Stimulated activated CD4-positive, alpha-beta T cell treated with anti-CD3 and anti-CD28 coated beads, Interleukin-4, amount 100 ng/mL, for 1 hour (primary cell): ENCODE results near the gene METTL4.
"Not testable (repeated sequence)": the region's sequence is repeated elsewhere in the genome, so short reads cannot be mapped to it uniquely, and the experiment has no call there.

Source experiments
- DNase-seq: peaks from one replicate; pipeline ENCODE4 v3.0.0-alpha.2; 2020

Gene METTL4

DNA sequence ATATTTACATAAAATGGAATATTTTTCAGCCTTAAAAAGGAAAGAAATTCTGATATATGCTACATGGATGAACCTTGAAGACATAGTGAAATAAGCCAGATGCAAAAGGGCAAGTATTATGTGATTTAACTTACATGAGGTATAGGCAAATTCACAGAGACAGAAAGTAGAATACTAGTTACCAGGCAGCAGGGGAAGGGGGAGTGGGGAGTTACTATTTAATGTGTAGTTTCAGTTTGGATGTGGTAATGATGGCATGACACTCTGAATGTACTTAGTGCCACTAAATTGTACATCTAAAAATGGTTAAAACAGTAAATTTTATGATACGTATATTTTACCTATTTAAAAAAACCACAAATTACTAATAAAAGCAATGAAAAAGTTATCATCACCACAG lies 12.1 kb downstream of the METTL4 start:
- DNase-seq = no peak

DNA sequence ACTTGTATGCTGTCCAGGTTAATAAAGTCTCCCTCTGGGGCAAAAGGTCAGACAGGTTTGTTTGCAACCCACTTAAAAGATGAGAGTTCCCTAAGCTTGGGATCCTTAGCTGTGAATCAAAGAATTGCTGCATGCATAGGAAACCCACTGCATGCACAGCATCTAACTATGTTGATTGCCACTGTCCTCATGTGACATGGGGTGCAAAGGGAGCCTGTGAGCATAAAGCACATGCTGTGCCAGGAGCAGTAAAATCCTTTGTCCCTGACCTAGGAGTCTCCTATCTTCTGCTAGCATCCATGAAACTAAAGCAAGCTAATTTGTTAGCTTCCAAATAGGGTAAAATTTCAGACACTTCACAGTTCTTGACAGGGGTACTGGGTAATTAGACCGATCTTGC lies 13.8 kb downstream of the METTL4 start:
- DNase-seq = no peak

DNA sequence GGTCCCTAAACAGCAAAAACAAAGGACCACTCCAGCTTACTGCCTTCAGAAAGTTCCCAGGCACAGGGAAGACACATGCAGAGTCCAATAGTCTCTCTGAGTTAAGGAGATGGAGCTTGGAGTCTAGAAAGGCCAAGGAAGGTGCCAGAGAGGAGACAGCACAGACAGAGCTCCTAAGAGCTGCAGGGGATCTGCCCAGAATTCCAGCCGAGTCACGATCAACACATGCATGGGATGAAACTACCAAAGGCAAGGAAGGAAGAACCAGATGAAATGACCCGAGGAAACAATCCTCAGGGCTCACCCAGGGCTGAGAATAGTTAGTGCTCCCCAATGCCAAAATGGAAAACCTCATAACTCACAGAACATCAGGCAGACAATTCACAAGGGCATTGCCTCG lies 15.4 kb downstream of the METTL4 start:
- DNase-seq = no peak

DNA sequence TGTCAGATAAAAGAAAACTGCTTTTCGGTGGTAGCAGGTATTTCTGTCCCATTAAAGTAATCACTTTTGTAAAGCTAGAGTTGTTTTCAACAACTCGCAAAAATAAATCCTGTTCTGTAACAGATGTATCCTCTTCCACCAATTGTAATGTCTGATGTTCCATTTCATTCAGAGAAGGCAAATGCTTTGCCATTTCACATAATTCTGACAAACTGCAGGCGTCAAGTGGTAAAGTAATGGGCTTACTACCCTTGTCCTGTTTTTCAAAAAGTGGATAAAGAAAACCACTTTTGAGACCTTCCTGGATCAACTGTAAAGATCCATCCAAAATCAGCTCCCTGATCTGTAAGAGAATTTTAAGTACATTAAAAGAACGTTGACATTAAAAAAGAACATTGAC lies 16.6 kb downstream of the METTL4 start:
- DNase-seq = no peak

DNA sequence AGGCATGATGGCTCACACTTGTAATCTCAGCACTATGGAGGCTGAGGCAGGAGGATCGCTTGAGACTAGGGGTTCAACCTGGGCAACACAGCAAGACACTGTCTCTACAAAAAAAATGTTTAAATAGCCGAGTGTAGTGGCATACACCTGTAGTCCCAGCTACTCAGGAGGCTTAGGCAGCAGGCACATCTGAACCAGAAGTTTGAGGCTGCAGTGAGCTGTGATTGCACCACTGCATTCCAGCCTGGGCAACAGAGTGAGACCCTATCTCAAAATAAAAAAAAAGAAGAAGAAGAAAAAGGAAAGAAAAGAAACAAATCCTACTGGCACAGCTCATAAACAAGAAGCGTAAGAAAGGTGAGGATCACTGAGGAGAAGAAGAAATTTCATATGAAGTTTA lies 19.9 kb downstream of the METTL4 start:
- no peak for DNase-seq

DNA sequence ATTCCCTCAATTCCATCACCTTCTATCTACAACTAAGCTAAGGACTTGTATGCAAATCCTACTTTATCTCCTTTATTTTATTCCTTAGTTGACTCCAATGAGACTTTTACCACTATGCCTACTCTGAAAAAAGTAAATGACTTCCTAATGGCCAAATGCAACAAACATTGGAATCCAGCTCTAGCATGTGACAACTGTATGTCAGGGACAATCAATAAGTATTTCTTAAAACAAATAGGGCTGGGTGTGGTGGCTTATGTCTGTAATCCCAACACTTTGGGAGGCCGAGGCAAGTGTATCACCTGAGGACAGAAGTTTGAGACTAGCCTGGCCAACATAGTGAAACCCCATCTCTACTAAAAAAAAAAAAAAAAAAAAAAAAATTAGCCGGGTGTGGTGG lies 21.8 kb downstream of the METTL4 start:
- DNase-seq = no peak

DNA sequence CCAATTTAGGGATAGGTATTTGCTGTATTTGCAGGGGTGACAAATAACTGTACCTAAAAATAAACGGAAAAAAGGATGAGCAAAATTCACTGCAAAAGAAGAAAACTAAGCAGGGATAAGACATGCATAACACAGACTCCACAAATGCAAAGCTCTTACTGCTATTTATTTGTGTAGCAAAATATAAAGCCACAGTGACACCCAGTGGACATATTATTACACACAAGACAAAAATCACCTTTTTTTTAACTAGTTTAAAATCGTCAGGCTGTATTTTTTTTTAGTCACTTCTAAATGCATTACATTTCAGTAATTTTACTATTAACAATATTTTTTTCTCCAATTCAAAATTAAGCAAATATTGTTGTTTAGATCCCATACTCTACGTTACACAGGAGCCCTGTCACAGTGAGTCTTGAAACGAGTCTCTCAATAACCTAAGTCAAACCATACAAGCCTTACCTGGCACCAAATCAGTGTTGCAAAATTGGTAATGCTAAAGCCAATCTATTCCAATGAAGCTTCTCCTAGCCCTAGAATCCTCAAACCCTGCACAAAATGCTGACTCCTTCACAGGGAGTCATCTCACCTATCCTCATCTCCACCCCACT lies 23.7 kb downstream of the METTL4 start:
- DNase-seq = no peak

DNA sequence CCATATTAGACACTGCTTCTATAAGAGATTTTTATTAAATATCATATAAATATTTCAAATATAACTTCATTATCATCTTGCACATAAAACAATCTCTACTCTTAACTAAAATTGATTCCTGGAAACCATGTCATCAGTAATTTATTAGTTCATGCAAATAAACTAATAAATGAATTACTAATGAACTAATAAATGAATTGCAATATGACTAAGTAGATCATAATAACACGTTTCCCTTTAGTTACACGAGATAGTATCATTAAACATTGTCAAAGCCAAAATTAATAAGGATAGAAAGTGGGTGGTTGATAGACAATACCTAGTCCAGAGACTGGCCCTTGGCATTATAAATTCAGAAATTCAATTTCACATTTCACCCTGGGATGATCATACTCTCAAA lies 26.1 kb downstream of the METTL4 start:
- no peak for DNase-seq

DNA sequence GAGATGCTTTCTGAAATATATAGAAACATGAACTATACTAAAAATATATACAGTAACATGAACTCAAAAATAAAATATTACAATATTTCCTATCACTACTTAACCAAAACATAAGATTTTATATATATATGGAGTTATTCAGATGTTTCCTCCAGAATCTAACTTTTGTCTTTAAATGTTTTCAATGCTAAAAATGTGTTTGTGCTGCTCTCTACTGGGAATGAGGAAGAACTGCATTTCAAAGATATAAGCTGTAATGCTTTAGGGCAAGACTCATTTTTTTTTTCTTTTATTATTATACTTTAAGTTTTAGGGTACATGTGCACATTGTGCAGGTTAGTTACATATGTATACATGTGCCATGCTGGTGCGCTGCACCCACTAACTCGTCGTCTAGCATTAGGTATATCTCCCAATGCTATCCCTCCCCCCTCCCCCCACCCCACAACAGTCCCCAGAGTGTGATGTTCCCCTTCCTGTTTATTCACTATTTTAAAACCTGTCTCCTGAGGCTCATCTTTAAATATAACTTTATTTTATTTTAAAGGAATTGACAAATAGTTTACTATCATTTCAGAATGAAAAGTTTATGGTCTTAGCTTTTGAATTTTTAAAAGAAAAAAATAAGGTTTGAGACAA lies 29.3 kb downstream of the METTL4 start:
- not testable (repeated sequence) for DNase-seq

DNA sequence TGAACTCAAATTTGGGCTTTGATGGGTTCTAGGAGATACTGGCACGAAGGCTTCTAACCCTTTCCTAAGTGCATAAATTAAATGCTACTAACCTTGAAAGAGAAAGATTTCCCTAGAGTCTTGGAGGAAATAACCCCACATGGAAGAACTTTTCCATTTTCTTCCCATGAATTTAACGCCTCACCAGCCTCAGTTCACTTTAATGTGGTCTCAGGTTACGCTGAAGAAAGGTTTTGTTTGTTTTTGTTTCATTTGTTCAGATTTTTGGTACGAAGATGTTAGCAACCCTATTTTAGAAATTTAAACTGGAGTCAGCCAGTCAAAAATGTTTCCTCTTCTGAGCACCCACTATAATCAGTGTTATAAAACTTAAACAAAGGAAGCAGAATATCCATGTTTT lies 30.7 kb downstream of the METTL4 start:
- DNase-seq = no peak

DNA sequence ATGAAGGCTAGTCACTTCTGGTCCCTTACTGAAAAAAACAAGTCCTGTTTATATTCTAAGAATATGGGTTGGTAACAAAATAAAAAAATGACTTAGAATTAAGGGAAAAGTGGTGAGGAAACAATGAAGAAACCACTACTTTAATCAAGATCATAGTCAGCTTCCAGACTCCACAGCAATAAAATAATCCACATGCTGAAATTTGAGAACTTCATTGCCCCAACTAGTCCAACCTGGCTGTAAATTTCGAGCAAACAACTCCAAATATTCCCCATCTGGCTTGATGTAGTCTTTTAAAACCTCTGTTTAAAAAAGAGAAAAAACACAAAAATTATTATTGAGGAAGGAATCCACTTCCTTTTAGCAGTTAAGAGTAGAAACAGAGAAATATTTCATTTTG lies 32.5 kb downstream of the METTL4 start:
- DNase-seq = no peak

DNA sequence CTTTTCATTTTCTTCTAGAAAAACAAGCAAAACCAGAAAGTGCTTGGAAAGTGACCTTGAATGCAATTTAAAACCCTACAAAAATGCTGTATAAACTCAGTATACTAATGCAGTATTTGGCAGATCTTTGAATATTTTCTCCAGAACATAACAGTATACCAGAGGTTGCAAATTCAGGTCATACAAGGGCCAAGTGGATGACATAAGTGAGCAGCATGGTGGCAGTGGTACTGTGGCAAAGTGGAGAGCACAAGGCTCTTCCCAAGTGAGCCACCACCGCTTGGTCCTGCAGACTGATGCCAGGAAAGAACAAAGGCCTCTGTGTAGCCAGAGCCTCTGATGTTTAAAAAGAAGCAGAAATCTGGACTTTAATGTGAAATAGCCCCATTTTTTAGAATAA lies 33.1 kb downstream of the METTL4 start:
- no peak for DNase-seq

DNA sequence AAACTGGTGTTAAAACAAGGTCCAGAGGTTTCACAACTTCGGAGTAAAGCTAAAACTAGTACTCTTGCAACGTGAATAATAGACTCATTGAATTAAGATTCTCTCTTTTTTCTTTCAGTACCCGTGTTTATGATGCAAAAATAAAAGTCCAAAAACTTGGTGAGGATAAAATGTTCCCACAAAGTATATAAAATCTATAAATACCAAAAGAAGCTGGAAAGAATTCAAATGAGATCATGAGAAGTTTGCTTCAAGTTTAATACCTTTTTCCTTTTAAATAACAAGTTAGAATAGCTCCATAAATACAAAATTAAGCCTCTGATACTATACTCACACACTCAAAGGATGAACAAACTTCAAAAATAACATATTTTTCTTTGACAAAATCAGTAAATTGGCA lies 34.0 kb downstream of the METTL4 start:
- DNase-seq = no peak

DNA sequence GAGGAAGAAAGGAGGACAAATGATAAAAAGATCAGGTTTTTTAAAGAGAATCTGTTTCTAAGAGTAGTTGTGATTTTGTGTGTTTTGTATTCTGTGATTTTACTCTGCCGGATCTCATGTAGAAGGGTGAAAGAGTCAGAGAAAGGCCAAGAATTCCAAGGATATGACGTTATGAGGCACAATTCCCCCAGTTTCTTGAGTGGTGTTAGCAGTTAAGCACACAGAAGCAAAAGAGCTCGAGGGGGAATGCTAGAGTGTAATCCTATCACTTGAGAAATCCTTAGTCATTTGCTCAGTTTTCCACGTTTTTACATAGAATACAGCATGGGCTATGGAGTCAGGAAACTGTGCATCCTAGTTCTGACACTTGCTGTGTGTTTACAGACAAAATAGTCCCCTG lies 34.8 kb downstream of the METTL4 start:
- DNase-seq = no peak

DNA sequence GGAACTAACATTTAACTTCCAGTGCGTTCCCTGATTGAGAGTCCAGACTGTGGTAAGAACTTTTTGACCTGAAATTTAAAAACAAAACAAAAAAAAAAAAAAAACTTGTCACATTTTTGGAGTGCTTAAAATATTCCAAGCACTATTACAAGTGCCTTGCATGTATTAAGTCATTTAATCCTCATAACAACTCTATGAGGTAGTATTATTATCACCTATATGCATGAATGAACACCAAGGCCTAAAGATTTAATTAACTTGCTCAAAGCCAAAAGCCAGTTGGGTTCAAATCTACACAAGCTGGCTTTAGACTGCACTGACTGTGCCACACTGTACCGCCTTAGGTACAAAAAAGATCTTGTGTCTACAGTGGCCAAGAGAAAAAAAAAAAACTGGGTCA lies 35.2 kb downstream of the METTL4 start:
- no peak for DNase-seq

DNA sequence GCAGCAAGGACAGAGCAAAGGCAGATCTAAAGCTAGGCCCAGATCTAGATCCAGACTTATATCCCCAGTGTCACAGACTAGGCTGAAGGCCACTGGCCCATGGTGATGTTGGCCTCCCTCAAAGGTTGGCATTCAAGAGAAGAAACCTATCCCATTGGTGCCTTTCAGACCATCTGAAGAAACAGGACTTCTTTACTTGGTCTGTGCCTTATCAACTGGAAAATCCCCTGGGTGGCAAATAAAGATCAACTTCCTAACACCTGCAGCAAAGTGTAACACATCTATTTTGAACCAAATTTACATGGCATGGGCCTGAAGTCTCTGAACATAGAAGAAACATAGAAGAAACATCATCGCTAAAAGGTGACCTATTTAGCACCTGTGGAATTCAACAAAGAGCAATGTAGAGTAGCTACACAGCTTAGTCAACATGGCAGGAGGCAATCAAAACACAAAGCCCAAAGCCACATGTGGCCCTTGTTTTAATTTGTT lies 35.8 kb downstream of the METTL4 start:
- no peak for DNase-seq

DNA sequence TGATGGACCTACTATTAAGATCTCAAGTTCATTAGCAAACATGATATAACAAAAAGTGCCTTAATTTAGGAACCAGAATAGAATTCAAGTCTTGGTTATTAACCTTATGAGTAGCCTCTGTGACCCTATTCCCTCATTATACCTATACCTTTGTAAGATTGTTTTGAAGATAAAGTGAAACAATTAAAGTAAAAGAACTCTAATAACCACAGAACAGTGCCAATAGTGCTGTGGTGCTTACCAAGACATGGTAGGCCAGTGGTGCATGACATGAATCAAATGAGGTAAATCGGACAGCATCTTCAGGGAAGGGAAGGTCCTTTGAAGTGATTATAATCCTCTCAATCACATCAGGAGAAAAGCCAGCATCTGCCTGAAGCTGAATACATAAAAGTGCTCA lies 36.4 kb downstream of the METTL4 start:
- no peak for DNase-seq

DNA sequence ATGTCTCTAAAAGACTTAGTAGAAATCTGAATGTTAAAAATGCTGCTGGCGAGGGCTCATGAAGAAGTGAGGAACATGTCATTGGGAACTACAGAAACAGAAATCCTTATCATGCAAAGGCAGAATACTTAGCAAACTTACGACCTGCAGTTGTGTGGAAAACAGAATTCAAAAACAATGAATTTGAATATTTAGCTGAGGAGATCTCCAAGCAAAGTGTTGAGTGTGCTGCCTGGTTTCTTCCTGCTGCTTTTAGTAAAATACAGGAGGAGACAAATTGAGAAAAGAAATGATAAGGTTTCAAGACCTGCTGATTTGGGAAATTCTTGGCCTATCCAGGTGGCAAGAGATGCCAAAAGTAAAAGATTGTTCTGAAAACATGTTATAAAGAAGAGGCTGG lies 38.5 kb downstream of the METTL4 start:
- DNase-seq = no peak

DNA sequence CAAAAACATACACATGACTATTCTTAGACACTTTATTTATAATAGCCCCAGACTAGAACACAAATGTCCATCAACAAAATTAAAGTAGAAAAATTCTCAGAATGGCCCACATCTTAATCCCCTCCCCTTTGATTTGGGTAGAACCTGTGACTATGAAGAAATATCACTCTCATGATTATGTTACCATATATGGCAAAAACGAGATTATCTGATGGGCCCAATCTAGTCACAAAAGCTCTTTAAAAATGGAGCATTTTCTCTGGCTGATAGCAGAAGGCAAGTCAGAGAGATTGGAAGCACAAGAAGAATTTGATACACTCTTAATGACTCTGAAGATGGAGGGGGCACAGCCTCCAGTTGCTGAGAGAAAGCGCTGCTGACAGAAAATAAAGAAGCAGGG lies 39.6 kb downstream of the METTL4 start:
- DNase-seq = no peak

DNA sequence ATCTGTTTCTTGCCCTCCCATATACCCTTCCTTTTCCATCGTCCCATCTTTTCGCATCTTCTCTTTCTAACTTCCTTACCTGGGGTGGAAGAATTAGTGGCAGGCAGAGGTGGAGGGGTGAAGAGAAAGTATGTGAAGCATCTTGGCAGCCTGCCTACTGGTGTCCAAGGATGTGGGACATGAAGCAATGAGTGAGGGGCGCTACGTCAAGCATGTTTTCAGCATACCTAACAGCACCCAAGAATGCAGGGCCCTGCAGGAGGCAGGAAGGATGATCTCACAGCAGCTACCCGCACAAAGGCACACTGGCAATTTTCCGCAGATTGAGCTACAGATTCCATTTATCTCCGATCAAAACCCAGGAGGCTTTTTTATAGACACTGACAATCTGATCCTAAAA lies 42.2 kb downstream of the METTL4 start:
- no peak for DNase-seq

DNA sequence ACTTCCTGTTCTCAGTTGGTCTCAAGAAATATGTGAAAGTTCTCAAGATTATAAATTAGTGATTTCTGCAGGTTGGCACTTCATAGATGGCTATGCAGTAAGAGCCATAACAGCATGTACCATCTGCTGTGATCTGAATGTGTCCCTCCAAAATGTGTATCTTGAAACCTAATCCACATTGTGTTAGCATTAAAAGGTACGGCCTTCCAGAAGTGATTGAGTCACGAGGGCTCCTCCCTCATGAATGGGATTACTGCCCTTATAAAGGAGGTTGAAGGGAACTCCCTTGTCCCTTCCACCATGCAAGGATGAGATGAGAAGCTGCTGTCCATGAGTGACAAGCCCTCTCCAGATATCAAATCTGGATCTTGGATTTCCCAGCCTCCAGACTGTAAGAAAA lies 45.0 kb downstream of the METTL4 start:
- DNase-seq = no peak

DNA sequence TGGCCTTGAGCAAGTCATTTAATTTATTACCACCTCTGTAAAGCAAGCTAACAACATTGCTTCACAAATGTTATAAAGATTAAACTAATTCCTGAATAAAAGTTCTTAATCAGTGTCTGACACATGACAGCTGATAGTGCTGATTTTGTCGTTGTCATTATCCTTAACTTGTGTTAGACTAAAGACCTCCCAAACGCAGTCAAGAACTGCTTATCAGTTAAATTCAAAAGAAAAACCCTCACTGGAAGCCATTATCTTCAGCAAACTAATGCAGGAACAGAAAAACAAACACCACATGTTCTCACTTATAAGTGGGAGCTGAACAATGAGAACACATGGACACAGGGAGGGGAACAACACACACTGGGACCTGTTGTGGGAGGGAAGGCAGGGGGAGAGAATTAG lies 46.5 kb downstream of the METTL4 start:
- DNase-seq = not testable (repeated sequence)

DNA sequence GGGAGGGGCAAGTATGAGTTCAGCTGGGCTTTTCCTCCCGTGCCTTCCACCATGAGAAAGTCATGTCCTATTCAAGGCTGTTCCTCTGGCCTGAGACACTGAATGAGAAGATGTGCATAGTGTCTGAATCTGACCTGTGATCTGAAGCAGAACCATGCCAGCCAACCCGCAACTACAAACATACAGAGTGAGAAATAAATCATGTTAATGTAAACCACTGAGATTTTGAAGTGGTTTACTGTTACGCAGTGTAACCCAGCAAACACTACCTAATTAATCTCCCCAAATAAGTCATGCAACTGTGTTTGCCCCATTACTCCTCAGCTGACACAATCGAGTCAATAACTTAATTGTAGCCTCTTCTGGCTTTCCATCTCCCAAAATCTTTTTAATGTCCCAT lies 49.2 kb downstream of the METTL4 start:
- DNase-seq = no peak

DNA sequence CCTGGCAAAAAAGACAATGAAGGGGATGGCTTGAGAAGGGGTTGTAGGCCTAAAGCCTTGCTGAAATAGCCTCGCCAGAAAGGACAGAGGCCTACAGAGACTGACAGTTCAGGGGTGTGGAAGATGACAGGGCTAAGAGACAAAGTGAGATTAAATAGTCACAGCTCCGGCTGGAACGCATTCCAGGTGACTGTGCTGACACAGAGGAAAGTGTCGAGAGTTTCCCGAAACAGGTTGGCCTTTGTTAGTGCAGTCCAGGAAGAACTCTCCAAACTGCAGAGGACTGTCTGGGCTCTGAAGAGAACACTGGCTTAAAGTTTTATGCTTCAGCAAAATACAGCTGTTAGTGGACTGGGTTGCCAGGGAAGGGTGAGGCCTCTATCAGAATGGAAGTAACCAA lies 52.8 kb downstream of the METTL4 start:
- DNase-seq = no peak

DNA sequence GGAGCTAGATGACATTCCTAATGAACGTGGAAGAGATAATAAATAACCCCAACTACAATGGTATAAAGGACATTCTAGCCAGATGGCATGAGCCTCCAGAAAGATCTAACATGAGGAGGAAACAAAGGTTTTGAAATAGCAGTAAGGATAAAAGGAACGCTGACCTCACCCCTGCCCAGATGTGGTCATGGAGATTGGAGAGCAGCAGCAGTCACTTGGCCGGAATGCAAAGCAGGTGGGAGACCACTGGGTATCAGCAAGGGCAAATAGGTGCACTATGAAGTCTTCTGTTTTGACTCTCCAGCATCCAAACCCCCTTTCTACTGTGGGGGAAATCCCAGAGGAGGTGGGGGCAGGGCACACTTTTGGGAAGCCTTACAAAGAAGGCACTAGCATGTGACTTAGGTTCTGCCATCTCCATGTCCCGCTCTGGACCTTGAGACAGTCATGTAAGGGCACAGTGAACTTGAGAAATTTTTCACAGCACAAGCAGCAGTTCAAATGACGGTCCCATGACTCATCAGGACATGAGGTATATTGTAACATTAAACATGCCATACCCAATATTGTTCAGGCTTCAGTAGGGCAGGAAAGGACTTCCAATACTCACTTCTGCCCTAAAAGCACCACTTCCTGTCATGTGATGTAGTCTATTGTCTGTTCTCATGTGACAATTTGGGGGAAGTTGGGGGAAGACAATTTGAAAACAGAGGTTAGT lies 55.2 kb downstream of the METTL4 start:
- DNase-seq = no peak
